Mammary microvascular endothelial cell (primary cell): ENCODE measurements around the gene UGT2B15. TPM values are rescaled to one million over a fixed set of nuclear protein-coding genes. Genes with fewer than 3 reads are reported as not detected.

Experiments used
- total RNA-seq: library from RNA; depleted of rRNA; stranded (reverse); fragments of >200 nt; gene quantifications from 2 replicates; pipeline ENCODE4 v1.2.3, GENCODE V29; 2015

UGT2B15 gene
- not detected in 2 replicates for total RNA-seq

DNA sequence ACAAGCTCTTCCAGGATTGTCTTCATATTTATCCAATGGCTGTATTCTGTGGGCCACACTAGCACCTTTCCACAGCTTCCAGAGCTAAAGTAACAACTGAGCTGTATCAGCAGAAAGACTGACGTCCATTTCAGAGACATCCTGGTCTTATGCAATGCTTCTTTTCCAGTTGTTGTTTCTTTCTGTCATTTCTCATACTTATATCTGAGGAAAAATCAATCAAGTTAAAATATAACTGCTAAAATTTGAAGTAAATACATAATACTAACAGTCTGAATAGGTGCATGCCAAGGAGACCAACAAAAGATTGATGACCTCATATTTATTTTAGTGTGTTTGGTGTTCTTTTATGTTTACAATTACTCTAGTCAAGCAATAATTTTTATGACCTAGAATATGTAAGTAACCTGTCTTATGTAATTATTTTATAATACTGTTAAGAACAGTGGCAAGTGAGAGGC is at the start of gene UGT2B15:
Gene UGT2B15 (minus strand): TSS at position 174 of the 461 bp plus-strand sequence. CDS start 34 bp downstream, at position 140.

Other genes starting within 250 kb of the UGT2B15 start
- not detected in 2 replicates for gene TMPRSS11E, start 223.2 kb downstream of the UGT2B15 start, total RNA-seq
- gene UGT2B17, start 94.3 kb downstream of the UGT2B15 start, total RNA-seq, result not detected in 2 replicates
- not detected in 2 replicates for gene UGT2B10, start 145.3 kb upstream of the UGT2B15 start, total RNA-seq